HG03060 (cell line): ENCODE results near the gene IARS1.

Experiments used
- ATAC-seq: cut with Tn5 transposase; IDR thresholded peaks from one replicate; pipeline ENCODE4 v1.9.1; 2021; ENCODE audit warnings: low read depth, moderate number of reproducible peaks; ENCODE audit not compliant: unreplicated experiment

IARS1 gene

DNA sequence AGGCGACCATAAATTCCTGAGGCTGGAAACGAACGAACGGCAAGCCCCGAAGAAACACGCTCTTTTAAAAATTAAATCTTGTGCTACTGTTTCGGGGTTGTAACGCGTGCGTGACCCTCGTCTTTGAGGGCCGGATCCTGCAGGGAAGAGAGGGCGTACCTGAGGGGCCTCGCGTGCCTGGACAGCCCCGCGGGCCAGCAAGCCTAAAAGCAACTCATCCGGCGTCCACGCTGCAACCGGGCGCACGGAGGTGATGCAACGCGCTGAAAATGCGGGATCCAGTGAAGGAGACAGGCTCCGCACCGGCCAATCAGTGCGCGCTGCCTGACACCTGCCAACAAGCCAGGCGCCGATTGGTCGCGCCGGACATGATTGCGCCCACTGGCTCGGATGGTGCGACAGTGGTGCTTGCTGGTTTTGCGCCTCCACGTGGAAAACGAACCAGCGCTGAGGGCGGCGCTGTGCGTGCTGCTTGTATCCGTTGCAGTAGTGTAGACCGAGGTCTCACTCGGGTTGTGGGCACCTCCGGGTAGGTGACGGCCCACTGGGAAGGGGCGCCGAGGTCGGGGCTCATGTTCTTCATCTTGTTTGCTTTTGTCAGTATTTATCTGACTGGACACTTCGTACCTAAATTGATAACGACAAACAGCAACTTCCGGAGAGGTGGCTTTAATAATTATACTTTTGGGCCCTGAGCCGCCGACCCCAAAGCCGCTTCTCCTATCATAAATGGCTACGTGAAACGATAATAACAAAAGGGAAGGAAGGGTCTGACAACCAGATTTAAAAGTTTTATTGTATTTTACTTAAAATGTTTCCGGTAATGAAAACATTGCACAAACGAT lies at the start of gene IARS1:
TSS of gene IARS1 (minus strand) at position 246 of the 845 bp plus-strand sequence. CDS start 4,278 bp downstream, outside the sequence.
- ATAC-seq: peak; percentile 86

- no peak for ATAC-seq
Measured at GRCh38 chr9:92342825-92343488, 49.5 kb upstream of the IARS1 start.

DNA sequence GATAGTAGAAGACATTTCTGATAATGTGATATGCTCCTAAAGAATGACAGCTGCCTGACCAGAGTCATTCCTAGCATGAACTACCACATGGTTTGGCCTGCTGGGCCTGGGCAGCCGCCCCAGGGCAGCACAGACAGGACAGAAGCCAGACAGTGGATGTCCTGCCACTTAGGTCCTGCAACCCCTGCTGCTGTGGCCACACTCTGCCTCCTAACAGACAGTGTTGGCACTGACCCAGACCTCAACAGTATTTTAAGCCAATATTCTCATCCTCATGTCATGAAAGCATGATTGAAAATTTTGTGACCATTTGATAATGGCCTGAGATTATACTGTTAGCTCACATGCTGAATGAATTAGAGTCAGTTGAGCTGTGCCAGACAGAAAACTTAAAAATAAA lies 48.1 kb upstream of the IARS1 start:
- no peak for ATAC-seq

DNA sequence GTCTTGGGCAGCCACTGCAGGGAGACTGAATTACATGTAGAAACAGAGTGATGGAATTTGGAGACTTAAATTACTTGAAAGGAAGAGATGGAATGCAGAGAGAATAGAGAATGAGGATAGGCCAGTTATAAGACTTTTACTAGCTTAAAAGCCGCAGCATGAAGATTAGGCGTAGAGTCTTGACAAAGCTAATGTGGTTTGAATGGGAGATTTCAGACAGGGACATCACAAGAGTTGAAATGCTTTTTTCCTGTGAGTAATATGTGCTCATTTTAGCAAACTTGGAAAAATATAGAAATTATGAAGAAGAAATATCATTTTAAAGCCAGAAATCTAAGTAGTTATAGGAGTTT lies 39.8 kb upstream of the IARS1 start:
- no peak for ATAC-seq

GRCh38 chr9:92332577-92333281 lies 39.2 kb upstream of the IARS1 start:
- no peak for ATAC-seq

GRCh38 chr9:92328225-92328624 lies 34.7 kb upstream of the IARS1 start:
- ATAC-seq: no peak

GRCh38 chr9:92327283-92327850 lies 33.9 kb upstream of the IARS1 start:
- ATAC-seq: no peak

DNA sequence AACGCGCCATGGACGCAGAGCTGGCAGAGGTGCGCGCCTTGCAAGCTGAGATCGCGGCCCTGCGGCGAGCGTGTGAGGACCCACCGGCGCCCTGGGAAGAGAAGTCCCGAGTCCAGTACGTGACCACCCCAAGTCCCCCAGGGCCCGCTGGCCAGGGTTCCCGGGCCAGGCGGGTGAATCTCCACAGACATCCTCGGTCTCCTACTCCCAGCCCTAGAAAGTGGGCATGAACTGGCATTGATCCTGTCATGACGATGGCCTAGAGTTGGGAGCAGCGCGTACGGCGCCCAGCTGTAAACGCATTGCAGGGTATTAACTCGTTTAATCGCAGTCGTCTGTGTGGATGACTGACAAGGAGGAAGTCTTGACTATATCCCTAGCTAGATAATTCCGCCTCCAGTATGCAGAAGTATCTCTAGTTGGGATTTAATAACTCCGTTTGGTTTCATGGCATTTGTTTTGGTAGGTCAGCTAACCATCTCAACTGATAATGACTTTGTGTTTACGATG lies 32.5 kb upstream of the IARS1 start:
- no peak for ATAC-seq

- ATAC-seq: peak; percentile 70
Measured at GRCh38 chr9:92325269-92325990, 31.9 kb upstream of the IARS1 start, which contains the start of the genes CENPP and NOL8. Gene CENPP, plus strand, starts transcription at chr9:92325953. Gene NOL8, minus strand, starts transcription at chr9:92325350. Its CDS starts 1,189 bp downstream, at chr9:92324161.

DNA sequence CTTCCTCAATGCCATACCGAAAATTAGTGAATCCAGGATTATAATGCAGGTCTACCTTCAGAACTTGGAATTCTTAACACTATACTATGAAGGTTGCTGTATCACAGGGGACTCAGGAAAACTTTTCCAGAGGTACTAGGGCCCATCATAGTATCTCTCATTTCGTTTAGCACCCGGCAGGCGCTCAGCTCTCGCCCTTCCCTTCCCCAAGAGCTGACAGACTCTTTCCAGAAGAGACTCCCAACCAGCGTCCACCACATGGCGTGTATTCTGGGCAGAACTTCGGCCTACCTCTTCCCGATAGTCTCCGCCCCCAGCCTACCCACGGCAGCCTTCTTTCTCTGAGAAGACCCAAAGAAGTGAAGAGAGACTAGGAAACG lies 31.4 kb upstream of the IARS1 start:
- no peak for ATAC-seq

- no peak for ATAC-seq
Measured at GRCh38 chr9:92324431-92324830, 30.9 kb upstream of the IARS1 start.

- ATAC-seq: no peak
Measured at GRCh38 chr9:92315456-92315855, 22.0 kb upstream of the IARS1 start.

- ATAC-seq: no peak
Measured at GRCh38 chr9:92313624-92314012, 20.1 kb upstream of the IARS1 start.

GRCh38 chr9:92312887-92313623 lies 19.6 kb upstream of the IARS1 start:
- no peak for ATAC-seq

DNA sequence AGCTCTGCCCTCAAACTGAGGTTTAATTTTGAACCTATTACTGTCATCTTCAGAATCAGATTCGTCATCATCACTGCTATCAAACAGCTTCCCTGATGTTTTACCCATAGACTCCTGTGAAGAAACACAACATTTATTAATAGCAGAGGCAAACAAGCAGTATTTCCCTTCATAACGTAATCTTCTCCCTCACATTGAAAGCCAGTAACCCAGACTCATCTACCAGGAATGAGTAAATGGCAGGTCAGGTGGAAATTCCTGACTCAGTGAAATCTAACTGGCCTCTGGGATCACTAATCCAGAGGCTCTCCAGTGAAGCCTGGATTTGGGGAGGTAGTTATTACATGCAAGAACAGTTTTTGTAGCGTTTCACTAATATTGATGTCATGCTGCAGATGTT lies 17.1 kb upstream of the IARS1 start:
- ATAC-seq: no peak

GRCh38 chr9:92308893-92309292 lies 15.4 kb upstream of the IARS1 start:
- ATAC-seq: no peak

GRCh38 chr9:92300936-92301335 lies 7.4 kb upstream of the IARS1 start:
- no peak for ATAC-seq

GRCh38 chr9:92299116-92299515 lies 5.6 kb upstream of the IARS1 start:
- no peak for ATAC-seq

GRCh38 chr9:92298036-92298435 lies 4.5 kb upstream of the IARS1 start:
- no peak for ATAC-seq
